DOHH2 (cell line): Measurements from ENCODE around the gene ROBO1.

ENCODE experiments used
- H3F3A ChIP-seq: fragments of 200-600 bp; sonication (generic), shearing (Covaris generic); 2 replicates; pipeline ENCODE4 v1.6.0; 2016; ENCODE audit warnings: antibody characterized with exemption, mild to moderate bottlenecking; ENCODE audit not compliant: control insufficient read depth, insufficient read depth
- H3K27ac ChIP-seq: fragments of 200-600 bp; sonication (generic); 2 replicates; pipeline ENCODE4 v1.5.1; 2014; ENCODE audit warnings: low read depth, mild to moderate bottlenecking, low read length, moderate library complexity
- H3K27me3 ChIP-seq: fragments of 200-600 bp; sonication (generic); 2 replicates; pipeline ENCODE4 v1.6.1; 2014; ENCODE audit warnings: mild to moderate bottlenecking, low read length, mixed read lengths; ENCODE audit not compliant: control insufficient read depth
- H3K36me3 ChIP-seq: fragments of 200-600 bp; sonication (generic); 2 replicates; pipeline ENCODE4 v1.6.1; 2014; ENCODE audit warnings: mild to moderate bottlenecking, low read length, moderate library complexity, mixed read lengths; ENCODE audit not compliant: control insufficient read depth
- H3K4me1 ChIP-seq: fragments of 200-600 bp; sonication (generic); 2 replicates; pipeline ENCODE4 v1.6.1; 2014; ENCODE audit warnings: mild to moderate bottlenecking, low read length, mixed read lengths; ENCODE audit not compliant: control insufficient read depth
- H3K4me2 ChIP-seq: fragments of 200-600 bp; sonication (generic); 2 replicates; pipeline ENCODE4 v1.6.0; 2014; ENCODE audit warnings: mild to moderate bottlenecking, low read length, moderate library complexity
- H3K4me3 ChIP-seq: fragments of 200-600 bp; sonication (generic); 2 replicates; pipeline ENCODE4 v1.5.1; 2014; ENCODE audit warnings: mild to moderate bottlenecking, low read length, mixed read lengths
- H3K79me2 ChIP-seq: fragments of 200-600 bp; sonication (generic); 2 replicates; pipeline ENCODE4 v1.6.1; 2014; ENCODE audit warnings: mild to moderate bottlenecking, low read length, mixed read lengths; ENCODE audit not compliant: control insufficient read depth
- H3K9me2 ChIP-seq: fragments of 200-600 bp; sonication (generic); replicated peaks from 2 replicates; pipeline ENCODE4 v1.6.1; 2014; ENCODE audit warnings: mild to moderate bottlenecking, low read length, mixed read lengths; ENCODE audit not compliant: control insufficient read depth
- H3K9me3 ChIP-seq: fragments of 200-600 bp; sonication (generic); 2 replicates; pipeline ENCODE4 v1.6.1; 2014; ENCODE audit warnings: antibody characterized with exemption, low read length, mixed read lengths; ENCODE audit not compliant: control insufficient read depth, insufficient read depth
- H4K20me1 ChIP-seq: fragments of 200-600 bp; sonication (generic); 2 replicates; pipeline ENCODE4 v1.6.0; 2014; ENCODE audit warnings: low read depth, mild to moderate bottlenecking, antibody characterized with exemption, low read length, moderate library complexity; ENCODE audit not compliant: control insufficient read depth, insufficient read depth
- CTCF ChIP-seq: fragments of 200-600 bp; sonication (generic); IDR thresholded peaks from one replicate; pipeline ENCODE4 v1.5.1; 2014; ENCODE audit warnings: antibody characterized with exemption, mild to moderate bottlenecking, low read depth, low read length; ENCODE audit not compliant: poor library complexity, severe bottlenecking
- EZH2phosphoT487 ChIP-seq: fragments of 200-600 bp; sonication (generic); IDR thresholded peaks from 2 replicates; pipeline ENCODE4 v1.6.1; 2017; ENCODE audit warnings: borderline replicate concordance, mild to moderate bottlenecking, antibody characterized with exemption, low read length, moderate library complexity, mixed read lengths

ROBO1 gene

GRCh38 chr3:78749056-78749455 lies 1018.7 kb downstream of the ROBO1 start:
- Histone ChIP-seq H4K20me1 (no peaks in the 10 kb centered on the region), H3K27me3 (no peaks in the 10 kb centered on the region), H3K27ac (no peak overlapping the region), H3K4me2 (no peak overlapping the region), H3K36me3 (no peaks in the 10 kb centered on the region), H3K4me3 (no peak overlapping the region), H3K79me2 (no peaks in the 10 kb centered on the region), H3K9me2 (no peaks in the 10 kb centered on the region), H3K4me1 (no peaks in the 10 kb centered on the region), H3F3A (no peaks in the 10 kb centered on the region), H3K9me3 (no peaks in the 10 kb centered on the region)
- TF ChIP-seq CTCF, result no peak

GRCh38 chr3:78745847-78746246 lies 1022.0 kb downstream of the ROBO1 start:
- Histone ChIP-seq H3K36me3 (no peaks in the 10 kb centered on the region), H3F3A (no peaks in the 10 kb centered on the region), H3K4me2 (no peak overlapping the region), H3K27ac (no peak overlapping the region), H4K20me1 (no peaks in the 10 kb centered on the region), H3K4me1 (no peaks in the 10 kb centered on the region), H3K9me3 (no peaks in the 10 kb centered on the region), H3K9me2 (no peaks in the 10 kb centered on the region), H3K79me2 (no peaks in the 10 kb centered on the region), H3K27me3 (no peaks in the 10 kb centered on the region), H3K4me3 (no peak overlapping the region)
- TF ChIP-seq CTCF (no peak), EZH2phosphoT487 (no peak)

- no peaks in the 10 kb centered on the region for H3K36me3 ChIP-seq
- no peaks in the 10 kb centered on the region for H3K79me2 ChIP-seq
- no peaks in the 10 kb centered on the region for H3K4me1 ChIP-seq
- no peaks in the 10 kb centered on the region for H3K9me2 ChIP-seq
- H3K27me3 ChIP-seq, result no peaks in the 10 kb centered on the region
- H3K4me2 ChIP-seq, result no peak overlapping the region
- H3K9me3 ChIP-seq, result no peaks in the 10 kb centered on the region
- no peak overlapping the region for H3K27ac ChIP-seq
- H4K20me1 ChIP-seq, result no peaks in the 10 kb centered on the region
- TF ChIP-seq CTCF, result no peak
- no peak for TF ChIP-seq EZH2phosphoT487
- no peak overlapping the region for H3K4me3 ChIP-seq
- no peaks in the 10 kb centered on the region for H3F3A ChIP-seq
These were observed 1025.3 kb downstream of the ROBO1 start for GRCh38 chr3:78742491-78742890.

- no peaks in the 10 kb centered on the region for H3K27me3 ChIP-seq
- no peaks in the 10 kb centered on the region for H3K79me2 ChIP-seq
- H3K9me3 ChIP-seq, result no peaks in the 10 kb centered on the region
- H4K20me1 ChIP-seq, result no peaks in the 10 kb centered on the region
- no peaks in the 10 kb centered on the region for H3K4me1 ChIP-seq
- no peak overlapping the region for H3K27ac ChIP-seq
- H3K4me2 ChIP-seq, result no peak overlapping the region
- no peaks in the 10 kb centered on the region for H3K9me2 ChIP-seq
- no peak overlapping the region for H3K4me3 ChIP-seq
- TF ChIP-seq CTCF, result no peak
- no peak for TF ChIP-seq EZH2phosphoT487
- H3F3A ChIP-seq, result no peaks in the 10 kb centered on the region
- no peaks in the 10 kb centered on the region for H3K36me3 ChIP-seq
These were observed 1025.8 kb downstream of the ROBO1 start for GRCh38 chr3:78742041-78742440.
